ENCODE data around the gene SIM2. TPM values are rescaled to one million over a fixed set of nuclear protein-coding genes. Genes with fewer than 3 reads are reported as not detected.

SIM2 gene
- total RNA-seq, 1 donor from 2014 or later = 9.2 TPM

DNA sequence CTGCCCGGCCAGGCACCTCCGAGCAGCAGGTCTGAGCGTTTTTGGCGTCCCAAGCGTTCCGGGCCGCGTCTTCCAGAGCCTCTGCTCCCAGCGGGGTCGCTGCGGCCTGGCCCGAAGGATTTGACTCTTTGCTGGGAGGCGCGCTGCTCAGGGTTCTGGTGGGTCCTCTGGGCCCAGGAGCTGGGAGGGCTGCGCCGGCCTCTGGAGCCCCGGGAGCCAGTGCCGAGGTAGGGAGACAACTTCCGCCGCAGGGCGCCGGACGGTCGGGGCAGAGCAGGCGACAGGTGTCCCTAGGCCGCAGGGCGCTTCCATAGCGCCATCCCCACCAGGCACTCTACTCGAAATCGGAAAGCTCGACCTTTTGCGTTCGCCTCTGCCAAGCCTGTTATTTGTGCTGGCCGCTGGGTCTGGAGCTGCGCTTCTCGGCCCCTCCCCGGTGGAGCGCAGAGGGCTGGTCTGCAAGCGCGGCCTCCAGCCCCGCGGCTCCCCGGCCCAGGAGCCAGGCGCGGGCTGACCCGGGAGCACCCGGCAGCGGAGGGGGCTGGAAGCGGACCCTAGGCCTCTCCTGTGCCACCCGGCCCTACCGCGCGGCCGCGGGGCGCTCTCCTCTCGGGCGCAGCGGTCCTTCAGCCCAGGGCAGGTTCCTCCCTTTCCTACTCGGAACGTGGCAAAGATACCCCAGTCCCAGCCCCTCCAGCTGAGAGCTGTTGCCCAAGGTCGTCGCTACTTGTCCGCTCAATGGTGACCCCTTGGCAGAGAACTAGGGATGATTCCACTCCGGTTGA, 2.2 kb downstream of the SIM2 start:
- no peak for FAIRE-seq
- peaks cover 7% of the 10 kb centered on the region for H3K4me1 ChIP-seq (ENCODE audit: insufficient read depth, low read length)
- no peak for DNase-seq (ENCODE audit: low read depth)
- H3K4me2 ChIP-seq (ENCODE audit: low read length) = peak overlapping the region; percentile 78
- Mint-ChIP-seq H3K27ac (ENCODE audit: unreplicated experiment) (peak overlapping the region; percentile 88), H3K4me3 (ENCODE audit: unreplicated experiment) (peak overlapping the region; percentile 91), H3K4me1 (ENCODE audit: low read depth, unreplicated experiment) (peaks cover 12% of the 10 kb centered on the region), H3K36me3 (ENCODE audit: low read depth, unreplicated experiment) (peaks cover 6% of the 10 kb centered on the region), H3K27me3 (ENCODE audit: low read depth, unreplicated experiment) (peaks cover 57% of the 10 kb centered on the region), H3K9me3 (ENCODE audit: unreplicated experiment) (peaks cover 5% of the 10 kb centered on the region)
- H3K4me3 ChIP-seq (ENCODE audit: insufficient read depth, low read depth, low read length) = peak overlapping the region; percentile 50
- peak overlapping the region; percentile 80 for H3K9ac ChIP-seq (ENCODE audit: low read length)
- peaks cover 95% of the 10 kb centered on the region for H3K27me3 ChIP-seq (ENCODE audit: insufficient read depth, low read length)
- peaks cover 39% of the 10 kb centered on the region for H3K79me2 ChIP-seq (ENCODE audit: insufficient read depth, low read length)
- H3K27ac ChIP-seq (ENCODE audit: low read depth, low read length) = peak overlapping the region; percentile 12
- TF ChIP-seq EZH2 (IDR thresholded peaks at IDR 0.05; ENCODE audit: insufficient read depth, low read length) = no peak
- TF ChIP-seq, protein P1, sequence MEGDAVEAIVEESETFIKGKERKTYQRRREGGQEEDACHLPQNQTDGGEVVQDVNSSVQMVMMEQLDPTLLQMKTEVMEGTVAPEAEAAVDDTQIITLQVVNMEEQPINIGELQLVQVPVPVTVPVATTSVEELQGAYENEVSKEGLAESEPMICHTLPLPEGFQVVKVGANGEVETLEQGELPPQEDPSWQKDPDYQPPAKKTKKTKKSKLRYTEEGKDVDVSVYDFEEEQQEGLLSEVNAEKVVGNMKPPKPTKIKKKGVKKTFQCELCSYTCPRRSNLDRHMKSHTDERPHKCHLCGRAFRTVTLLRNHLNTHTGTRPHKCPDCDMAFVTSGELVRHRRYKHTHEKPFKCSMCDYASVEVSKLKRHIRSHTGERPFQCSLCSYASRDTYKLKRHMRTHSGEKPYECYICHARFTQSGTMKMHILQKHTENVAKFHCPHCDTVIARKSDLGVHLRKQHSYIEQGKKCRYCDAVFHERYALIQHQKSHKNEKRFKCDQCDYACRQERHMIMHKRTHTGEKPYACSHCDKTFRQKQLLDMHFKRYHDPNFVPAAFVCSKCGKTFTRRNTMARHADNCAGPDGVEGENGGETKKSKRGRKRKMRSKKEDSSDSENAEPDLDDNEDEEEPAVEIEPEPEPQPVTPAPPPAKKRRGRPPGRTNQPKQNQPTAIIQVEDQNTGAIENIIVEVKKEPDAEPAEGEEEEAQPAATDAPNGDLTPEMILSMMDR (IDR thresholded peaks at IDR 0.05; ENCODE audit: insufficient read depth, low read depth, low read length) = no peak
- peak overlapping the region; percentile 56 for H2AFZ ChIP-seq (ENCODE audit: low read depth, low read length)
- peaks cover 5% of the 10 kb centered on the region for H3K9me3 ChIP-seq (ENCODE audit: insufficient read depth, low read depth, low read length)
- no peaks in the 10 kb centered on the region for H3K36me3 ChIP-seq (ENCODE audit: insufficient read depth, low read length)
- peaks cover 56% of the 10 kb centered on the region for H4K20me1 ChIP-seq (ENCODE audit: insufficient read depth, low read length)

DNA sequence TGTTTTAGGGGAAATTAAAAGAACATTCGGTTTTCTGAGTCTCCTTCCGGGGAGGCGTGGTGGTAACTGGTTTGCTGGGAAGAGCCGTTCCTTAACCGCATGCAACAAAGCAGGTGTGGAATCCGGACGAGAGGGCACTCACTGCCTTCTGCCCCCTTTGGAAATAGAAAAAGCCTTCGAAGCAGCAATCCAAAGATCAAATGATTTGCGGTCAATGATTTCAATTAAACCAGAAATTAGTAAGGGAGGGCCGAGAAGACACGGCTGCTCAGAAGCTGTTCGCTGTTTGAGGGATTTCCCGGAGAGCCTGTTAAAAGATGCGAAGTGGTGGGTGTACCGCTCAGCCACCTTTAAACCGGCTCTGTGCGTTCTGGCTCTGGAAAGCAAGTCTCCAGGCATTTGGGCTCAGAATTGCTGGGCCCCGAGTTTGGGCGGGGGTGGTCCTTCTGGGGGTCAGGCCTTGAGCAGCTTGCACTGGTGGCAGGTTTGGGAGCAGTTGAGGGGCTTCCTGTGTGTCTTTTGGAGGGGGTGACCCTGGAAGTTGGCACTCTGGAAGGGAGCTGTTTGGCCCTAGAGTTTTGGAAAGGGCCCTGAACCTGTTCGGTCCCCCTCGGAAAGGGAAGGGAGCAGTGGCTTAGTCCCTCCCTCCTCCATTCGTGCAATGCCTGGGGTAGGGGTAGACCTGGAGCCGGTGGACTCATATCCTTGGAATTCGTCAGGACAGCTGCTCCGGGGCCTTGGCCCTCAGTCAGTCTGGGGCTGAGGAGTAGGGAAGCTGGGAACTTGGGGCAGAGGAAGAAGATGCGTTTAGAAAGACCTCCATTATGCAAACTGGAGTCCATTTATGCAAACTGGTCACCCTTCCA, 3.1 kb downstream of the SIM2 start:
- peaks cover 7% of the 10 kb centered on the region for H3K36me3 Mint-ChIP-seq (ENCODE audit: low read depth, unreplicated experiment)
- Histone ChIP-seq H2AFZ (ENCODE audit: low read depth, low read length) (peak overlapping the region; percentile 56), H3K79me2 (ENCODE audit: insufficient read depth, low read length) (peaks cover 39% of the 10 kb centered on the region), H3K36me3 (ENCODE audit: insufficient read depth, low read length) (no peaks in the 10 kb centered on the region), H4K20me1 (ENCODE audit: insufficient read depth, low read length) (peaks cover 59% of the 10 kb centered on the region), H3K27me3 (ENCODE audit: insufficient read depth, low read length) (peaks cover 95% of the 10 kb centered on the region), H3K4me1 (ENCODE audit: insufficient read depth, low read length) (peaks cover 7% of the 10 kb centered on the region), H3K4me3 (ENCODE audit: insufficient read depth, low read depth, low read length) (peak overlapping the region; percentile 41), H3K4me2 (ENCODE audit: low read length) (peak overlapping the region; percentile 78), H3K9ac (ENCODE audit: low read length) (peak overlapping the region; percentile 80), H3K9me3 (ENCODE audit: insufficient read depth, low read depth, low read length) (no peaks in the 10 kb centered on the region), H3K27ac (ENCODE audit: low read depth, low read length) (no peak overlapping the region)
- FAIRE-seq (no peak), DNase-seq (ENCODE audit: low read depth) (no peak)
- peak overlapping the region; percentile 83 for H3K4me3 Mint-ChIP-seq (ENCODE audit: unreplicated experiment)
- H3K9me3 Mint-ChIP-seq (ENCODE audit: unreplicated experiment) = peaks cover 4% of the 10 kb centered on the region
- peaks cover 17% of the 10 kb centered on the region for H3K4me1 Mint-ChIP-seq (ENCODE audit: low read depth, unreplicated experiment)
- H3K27me3 Mint-ChIP-seq (ENCODE audit: low read depth, unreplicated experiment) = peaks cover 57% of the 10 kb centered on the region
- TF ChIP-seq, protein P1 (IDR thresholded peaks at IDR 0.05; ENCODE audit: insufficient read depth, low read depth, low read length) = no peak
- peak; percentile 13 for TF ChIP-seq EZH2 (IDR thresholded peaks at IDR 0.05; ENCODE audit: insufficient read depth, low read length)
- peak overlapping the region; percentile 88 for H3K27ac Mint-ChIP-seq (ENCODE audit: unreplicated experiment)

Data from astrocyte (in vitro differentiated cells and primary cell).